Endodermal cell (in vitro differentiated cells): ENCODE data around the gene LIPH. TPM values are rescaled to one million over a fixed set of nuclear protein-coding genes. Genes with fewer than 3 reads are reported as not detected.

ENCODE experiments used
- DNase-seq: peaks from one replicate; pipeline ENCODE4 v3.0.0-alpha.2; 2017
- H3K27ac ChIP-seq: 2 replicates; pipeline ENCODE4 v1.5.1; 2013; ENCODE audit warnings: mild to moderate bottlenecking, low read depth, low read length, moderate library complexity
- H3K27me3 ChIP-seq: 2 replicates; pipeline ENCODE4 v1.6.1; 2013; ENCODE audit warnings: mild to moderate bottlenecking, low read length, moderate library complexity; ENCODE audit not compliant: insufficient read depth, control insufficient read depth, poor library complexity, severe bottlenecking
- H3K36me3 ChIP-seq: 2 replicates; pipeline ENCODE4 v1.7.0; 2013; ENCODE audit warnings: mild to moderate bottlenecking, low read length, moderate library complexity; ENCODE audit not compliant: control insufficient read depth, insufficient read depth
- H3K4me1 ChIP-seq: one replicate; pipeline ENCODE4 v1.7.0; 2013; ENCODE audit warnings: low read length; ENCODE audit not compliant: control insufficient read depth, insufficient read depth
- H3K4me3 ChIP-seq: 2 replicates; pipeline ENCODE4 v1.5.1; 2013; ENCODE audit warnings: mild to moderate bottlenecking, low read length, moderate library complexity
- H3K9ac ChIP-seq: 2 replicates; pipeline ENCODE4 v1.6.1; 2013; ENCODE audit warnings: mild to moderate bottlenecking, low read length, moderate library complexity; ENCODE audit not compliant: poor library complexity, severe bottlenecking; ENCODE audit errors: extremely low read depth
- H3K9me3 ChIP-seq: 2 replicates; pipeline ENCODE4 v1.6.1; 2013; ENCODE audit warnings: mild to moderate bottlenecking, low read length, moderate library complexity; ENCODE audit not compliant: control insufficient read depth
- H3K27ac Mint-ChIP-seq: 2 replicates; pipeline ENCODE4 v1.8.0; 2020; ENCODE audit warnings: mixed read lengths
- H3K27me3 Mint-ChIP-seq: 2 replicates; pipeline ENCODE4 v1.8.0; 2021; ENCODE audit warnings: mild to moderate bottlenecking, mixed read lengths; ENCODE audit not compliant: insufficient read depth
- H3K36me3 Mint-ChIP-seq: 2 replicates; pipeline ENCODE4 v1.8.0; 2020; ENCODE audit warnings: low read depth, mixed read lengths
- H3K4me1 Mint-ChIP-seq: 2 replicates; pipeline ENCODE4 v1.8.0; 2020; ENCODE audit warnings: mixed read lengths
- H3K4me3 Mint-ChIP-seq: 2 replicates; pipeline ENCODE4 v1.8.0; 2020; ENCODE audit warnings: mild to moderate bottlenecking, moderate library complexity, mixed read lengths
- H3K9me3 Mint-ChIP-seq: 2 replicates; pipeline ENCODE4 v1.8.0; 2020; ENCODE audit warnings: mild to moderate bottlenecking, mixed read lengths
- CTCF ChIP-seq: fragments of 200-600 bp; sonication (generic); conservative IDR thresholded peaks from 2 replicates; pipeline ENCODE4 v1.5.0; 2021; ENCODE audit warnings: antibody characterized with exemption, mild to moderate bottlenecking
- whole genome bisulfite sequencing, 2 experiments: methylation state at CpG; one replicate each; pipeline versions ENCODE4 v1.1.5 to v1.1.7; 2013; ENCODE audit warnings: missing lambda C conversion rate in 2 of 2, mixed read lengths in 1 of 2; ENCODE audit not compliant: insufficient coverage in 1 of 2, insufficient read length in 1 of 2; 5-methylcytosine and 5-hydroxymethylcytosine counted together
- total RNA-seq, 2 donors: library from RNA; stranded (reverse); fragmentation: NEBNext Ultra II Directional in 1 of 2; extraction: Animal tissue kit (Norgen Biotek cat#: 25700) in 1 of 2; gene quantifications; 2 replicates in 1 of 2; 3 replicates in 1 of 2; pipeline ENCODE4 v1.2.1, GENCODE V29; 2021

LIPH gene
- total RNA-seq, 2 donors from 2014 or later, result 0.81 to 2.3 TPM

- Histone ChIP-seq H3K9ac (no peak overlapping the region), H3K27me3 (no peaks in the 10 kb centered on the region), H3K4me3 (no peak overlapping the region), H3K27ac (no peak overlapping the region), H3K4me1 (no peaks in the 10 kb centered on the region), H3K9me3 (no peaks in the 10 kb centered on the region), H3K36me3 (no peaks in the 10 kb centered on the region)
- no peaks in the 10 kb centered on the region for H3K9me3 Mint-ChIP-seq
- no peak overlapping the region for H3K27ac Mint-ChIP-seq
- no peaks in the 10 kb centered on the region for H3K27me3 Mint-ChIP-seq
- TF ChIP-seq CTCF, result no peak
- no peaks in the 10 kb centered on the region for H3K4me1 Mint-ChIP-seq
- no peak overlapping the region for H3K4me3 Mint-ChIP-seq
- H3K36me3 Mint-ChIP-seq, result no peaks in the 10 kb centered on the region
- WGBS, 2 experiments, result 95 to 96% methylated on average over 5 to 6 of the region's 6 CpGs
- no peak for DNase-seq
Measured at GRCh38 chr3:185528532-185528931, 23.9 kb downstream of the LIPH start.

GRCh38 chr3:185527364-185527763 lies 25.0 kb downstream of the LIPH start:
- Mint-ChIP-seq H3K4me1 (no peaks in the 10 kb centered on the region), H3K4me3 (no peak overlapping the region), H3K27ac (no peak overlapping the region), H3K9me3 (no peaks in the 10 kb centered on the region), H3K36me3 (no peaks in the 10 kb centered on the region), H3K27me3 (no peaks in the 10 kb centered on the region)
- WGBS, 2 experiments, result 90 to 92% methylated on average over 7 to 9 of the region's 9 CpGs
- H3K4me1 ChIP-seq, result no peaks in the 10 kb centered on the region
- H3K4me3 ChIP-seq, result no peak overlapping the region
- DNase-seq, result no peak
- no peak overlapping the region for H3K9ac ChIP-seq
- no peaks in the 10 kb centered on the region for H3K9me3 ChIP-seq
- H3K36me3 ChIP-seq, result no peaks in the 10 kb centered on the region
- peaks cover under 1% of the 10 kb centered on the region for H3K27me3 ChIP-seq
- no peak overlapping the region for H3K27ac ChIP-seq
- no peak for TF ChIP-seq CTCF

- Histone ChIP-seq H3K9ac (no peak overlapping the region), H3K27ac (no peak overlapping the region), H3K4me1 (no peaks in the 10 kb centered on the region), H3K4me3 (no peak overlapping the region), H3K9me3 (no peaks in the 10 kb centered on the region), H3K36me3 (no peaks in the 10 kb centered on the region), H3K27me3 (peaks cover 7% of the 10 kb centered on the region)
- TF ChIP-seq CTCF, result no peak
- WGBS, 2 experiments, result 86% methylated on average over 1 of the region's 2 CpGs; no CpG with 5 or more reads in 1 of the 2 experiments
- Mint-ChIP-seq H3K36me3 (no peaks in the 10 kb centered on the region), H3K27me3 (peaks cover 1% of the 10 kb centered on the region), H3K9me3 (no peaks in the 10 kb centered on the region), H3K27ac (no peak overlapping the region), H3K4me3 (no peak overlapping the region), H3K4me1 (no peaks in the 10 kb centered on the region)
- DNase-seq, result no peak
Measured at GRCh38 chr3:185526349-185526951, 25.9 kb downstream of the LIPH start.
